OCI-LY7 (cell line): Measurements from ENCODE around the gene TCF12. TPM values are rescaled to one million over a fixed set of nuclear protein-coding genes. Genes with fewer than 3 reads are reported as not detected.

Source experiments
- BruUV-seq: library from RNA; stranded (reverse); fragments of 400-500 nt; replicated peaks from 2 replicates; lab custom pipeline; 2021; lab: Mats Ljungman, UMichigan
- CTCF ChIA-PET: fragments of 300-600 bp; sonication (Branson Sonifier 250); formaldehyde crosslinking; loops from one replicate; lab custom pipeline; 2022; ENCODE audit warnings: antibody characterized with exemption; ENCODE audit not compliant: unreplicated experiment; lab: Charles Lee
- POLR2A ChIA-PET: fragments of 300-600 bp; sonication (Branson Sonifier 250); formaldehyde crosslinking; loops from one replicate; lab custom pipeline; 2022; ENCODE audit warnings: antibody characterized with exemption; lab: Charles Lee
- DNase-seq: peaks from one replicate; pipeline ENCODE4 v3.0.0-alpha.2; 2015; ENCODE audit warnings: low spot score
- H2AFZ ChIP-seq: fragments of 200-600 bp; sonication (generic), shearing (Covaris generic); 2 replicates; pipeline ENCODE4 v1.6.1; 2014; ENCODE audit warnings: mild to moderate bottlenecking, antibody characterized with exemption, low read length, moderate library complexity
- H3K27ac ChIP-seq: fragments of 200-600 bp; sonication (generic); 2 replicates; pipeline ENCODE4 v1.5.1; 2014; ENCODE audit warnings: mixed run types, low read depth, mild to moderate bottlenecking, moderate library complexity, low read length, inconsistent platforms; ENCODE audit not compliant: poor library complexity, severe bottlenecking
- H3K36me3 ChIP-seq: fragments of 200-600 bp; sonication (generic); 2 replicates; pipeline ENCODE4 v1.6.1; 2014; ENCODE audit warnings: mild to moderate bottlenecking, antibody characterized with exemption, low read length, moderate library complexity, mixed read lengths; ENCODE audit not compliant: insufficient read depth
- H3K4me1 ChIP-seq: fragments of 200-600 bp; sonication (generic); 2 replicates; pipeline ENCODE4 v1.5.1; 2014; ENCODE audit warnings: mild to moderate bottlenecking, low read length; ENCODE audit not compliant: insufficient read depth, poor library complexity, severe bottlenecking
- H3K4me2 ChIP-seq: fragments of 200-600 bp; sonication (generic); 2 replicates; pipeline ENCODE4 v1.6.1; 2014; ENCODE audit warnings: mild to moderate bottlenecking, low read length
- H3K4me3 ChIP-seq: fragments of 200-600 bp; sonication (generic); 2 replicates; pipeline ENCODE4 v1.5.1; 2014; ENCODE audit warnings: mild to moderate bottlenecking, low read depth, low read length; ENCODE audit not compliant: poor library complexity, severe bottlenecking
- H3K79me2 ChIP-seq: fragments of 200-600 bp; sonication (generic); 2 replicates; pipeline ENCODE4 v1.6.1; 2016; ENCODE audit warnings: low read depth, mild to moderate bottlenecking, low read length, moderate library complexity, mixed read lengths; ENCODE audit not compliant: insufficient read depth
- H3K9me2 ChIP-seq: fragments of 200-600 bp; sonication (generic); 2 replicates; pipeline ENCODE4 v1.6.1; 2016; ENCODE audit warnings: mild to moderate bottlenecking, low read length, mixed read lengths; ENCODE audit not compliant: insufficient read depth
- H3K9me3 ChIP-seq: fragments of 200-600 bp; sonication (generic); 2 replicates; pipeline ENCODE4 v1.6.1; 2014; ENCODE audit warnings: mild to moderate bottlenecking, mixed run types, low read length, mixed read lengths
- H4K20me1 ChIP-seq: fragments of 200-600 bp; sonication (generic); 2 replicates; pipeline ENCODE4 v1.6.1; 2014; ENCODE audit warnings: mild to moderate bottlenecking, antibody characterized with exemption, low read length, moderate library complexity, mixed read lengths; ENCODE audit not compliant: insufficient read depth
- EZH2phosphoT487 ChIP-seq: fragments of 200-600 bp; sonication (generic); IDR thresholded peaks from 2 replicates; pipeline ENCODE4 v1.6.1; 2018; ENCODE audit warnings: low read depth, borderline replicate concordance, mild to moderate bottlenecking, mixed run types, antibody characterized with exemption, low read length, moderate library complexity, mixed read lengths
- intact Hi-C: fragments of 100-400 bp; cut with micrococcal nuclease; formaldehyde crosslinking; loops from one replicate; pipeline ENCODE4 v1.10.0; 2022; ENCODE audit not compliant: unreplicated experiment
- total RNA-seq, 2 experiments: library from RNA; depleted of rRNA in 1 of 2; stranded (reverse); fragments of >200 nt in 1 of 2; shearing (Covaris generic) in 1 of 2; gene quantifications; 2 replicates each; pipeline ENCODE4 v1.2.3, GENCODE V29; 2014 to 2022
- TF ChIP-seq, protein P1 (sequence below): fragments of 200-600 bp; sonication (generic); conservative IDR thresholded peaks from 2 replicates; pipeline ENCODE4 v1.5.1; 2014; ENCODE audit warnings: mild to moderate bottlenecking, antibody characterized with exemption, low read length, moderate library complexity, mixed read lengths

TCF12 gene
- total RNA-seq, 2 experiments from 2014 or later, result 51.6 to 139 TPM

- DNase-seq, result no peak
- Histone ChIP-seq H2AFZ (no peak overlapping the region), H3K36me3 (peaks cover 28% of the 10 kb centered on the region; the same call in 1 of the 2 replicates), H3K9me2 (no peaks in the 10 kb centered on the region), H3K4me2 (no peak overlapping the region), H4K20me1 (no peaks in the 10 kb centered on the region), H3K4me1 (no peaks in the 10 kb centered on the region), H3K79me2 (no peaks in the 10 kb centered on the region), H3K4me3 (no peak overlapping the region), H3K9me3 (no peaks in the 10 kb centered on the region), H3K27ac (no peak overlapping the region)
- no TSS peak for BruUV-seq
- ChIA-PET POLR2A (no interaction called here), CTCF (no interaction called here)
- intact Hi-C loops, result no loop called here
- TF ChIP-seq, protein P1, sequence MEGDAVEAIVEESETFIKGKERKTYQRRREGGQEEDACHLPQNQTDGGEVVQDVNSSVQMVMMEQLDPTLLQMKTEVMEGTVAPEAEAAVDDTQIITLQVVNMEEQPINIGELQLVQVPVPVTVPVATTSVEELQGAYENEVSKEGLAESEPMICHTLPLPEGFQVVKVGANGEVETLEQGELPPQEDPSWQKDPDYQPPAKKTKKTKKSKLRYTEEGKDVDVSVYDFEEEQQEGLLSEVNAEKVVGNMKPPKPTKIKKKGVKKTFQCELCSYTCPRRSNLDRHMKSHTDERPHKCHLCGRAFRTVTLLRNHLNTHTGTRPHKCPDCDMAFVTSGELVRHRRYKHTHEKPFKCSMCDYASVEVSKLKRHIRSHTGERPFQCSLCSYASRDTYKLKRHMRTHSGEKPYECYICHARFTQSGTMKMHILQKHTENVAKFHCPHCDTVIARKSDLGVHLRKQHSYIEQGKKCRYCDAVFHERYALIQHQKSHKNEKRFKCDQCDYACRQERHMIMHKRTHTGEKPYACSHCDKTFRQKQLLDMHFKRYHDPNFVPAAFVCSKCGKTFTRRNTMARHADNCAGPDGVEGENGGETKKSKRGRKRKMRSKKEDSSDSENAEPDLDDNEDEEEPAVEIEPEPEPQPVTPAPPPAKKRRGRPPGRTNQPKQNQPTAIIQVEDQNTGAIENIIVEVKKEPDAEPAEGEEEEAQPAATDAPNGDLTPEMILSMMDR, result no peak
- no peak for TF ChIP-seq EZH2phosphoT487
Measured at GRCh38 chr15:57290826-57291225, 372.4 kb downstream of the TCF12 start.

DNA sequence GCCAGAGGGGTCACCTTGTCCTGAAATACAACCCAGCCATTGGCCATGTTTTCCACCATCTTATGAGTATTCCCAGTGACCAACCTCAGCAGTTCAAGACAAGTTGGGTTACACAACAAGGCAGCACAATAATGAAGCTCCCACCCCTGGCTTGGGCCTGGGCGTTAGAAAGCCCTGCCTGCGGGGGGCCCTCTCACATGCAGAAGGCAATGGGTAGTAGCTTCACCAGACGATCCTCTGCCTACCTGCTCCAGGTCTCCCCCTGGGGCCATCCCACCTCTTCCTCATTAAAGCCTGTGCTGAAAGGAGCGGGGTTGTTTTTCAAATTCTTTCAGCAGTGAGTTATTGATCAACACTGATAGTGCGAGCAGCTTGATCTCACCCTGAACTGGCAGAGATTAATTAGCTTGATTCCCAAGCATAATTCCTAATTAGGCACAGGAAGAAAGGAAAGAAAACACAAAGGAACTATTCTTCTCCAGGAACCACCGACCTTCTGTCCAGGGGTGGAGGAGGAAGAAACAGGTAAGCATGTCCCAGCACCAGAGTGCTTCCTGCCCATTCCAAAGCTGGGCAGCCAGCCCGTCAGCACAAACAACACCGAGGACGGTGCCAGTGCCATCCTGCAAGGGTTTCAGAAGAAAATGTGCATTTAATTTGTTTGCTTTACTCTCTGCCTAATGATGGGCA, 378.2 kb downstream of the TCF12 start:
- BruUV-seq, result no TSS peak
- ChIA-PET CTCF (no interaction called here), POLR2A (interaction anchor here (0.8 kb wide), 1 partner anchor 471 kb away, joined by 3 read pairs; no protein-coding TSS in a partner anchor)

More for the DNA sequence above, 378.2 kb downstream of the TCF12 start:
- no peak overlapping the region for H3K4me2 ChIP-seq
- H3K9me3 ChIP-seq, result no peaks in the 10 kb centered on the region
- H3K27ac ChIP-seq, result no peak overlapping the region
- H2AFZ ChIP-seq, result no peak overlapping the region
- no peak overlapping the region for H3K4me3 ChIP-seq
- H3K9me2 ChIP-seq, result no peaks in the 10 kb centered on the region
- intact Hi-C loops, result no loop called here
- DNase-seq, result no peak
- no peak for TF ChIP-seq EZH2phosphoT487
- TF ChIP-seq, protein P1, result no peak
- H3K36me3 ChIP-seq, result no peaks in the 10 kb centered on the region
- no peaks in the 10 kb centered on the region for H3K79me2 ChIP-seq
- peaks cover 30% of the 10 kb centered on the region for H3K4me1 ChIP-seq
- no peaks in the 10 kb centered on the region for H4K20me1 ChIP-seq
